Upper lobe of right lung (tissue), 1 donor: ENCODE results near the gene LARGE1. TPM values are rescaled to one million over a fixed set of nuclear protein-coding genes. Genes with fewer than 3 reads are reported as not detected.

Source experiments
- ATAC-seq: fragments of 200-7000 bp; cut with Tn5 transposase; one replicate; pipeline ENCODE4 v1.9.1; 2020; ENCODE audit warnings: mild to moderate bottlenecking, moderate library complexity
- DNase-seq: peaks from one replicate; pipeline ENCODE4 v3.0.0-alpha.2; 2020
- H3K27ac ChIP-seq: fragments of 200-600 bp; one replicate; pipeline ENCODE4 v1.8.0; 2022
- H3K27me3 ChIP-seq: fragments of 200-600 bp; one replicate; pipeline ENCODE4 v1.8.0; 2022; ENCODE audit warnings: mild to moderate bottlenecking
- H3K36me3 ChIP-seq: fragments of 200-600 bp; one replicate; pipeline ENCODE4 v1.8.0; 2022
- H3K4me1 ChIP-seq: fragments of 200-600 bp; one replicate; pipeline ENCODE4 v1.8.0; 2022
- H3K4me3 ChIP-seq: fragments of 200-600 bp; one replicate; pipeline ENCODE4 v1.8.0; 2022; ENCODE audit warnings: mild to moderate bottlenecking
- H3K9me3 ChIP-seq: fragments of 200-600 bp; one replicate; pipeline ENCODE4 v1.8.0; 2022
- CTCF ChIP-seq: fragments of 200-600 bp; IDR thresholded peaks from one replicate; pipeline ENCODE4 v1.8.0; 2022; ENCODE audit warnings: antibody characterized with exemption
- intact Hi-C: fragments of 100-400 bp; cut with DNase I; formaldehyde crosslinking; loops from one replicate; pipeline ENCODE4 v1.11.0; 2022
- total RNA-seq: library from RNA; stranded (reverse); fragmentation: NEBNext Ultra II Directional; extraction: Animal tissue kit (Norgen Biotek cat#: 25700); gene quantifications from one replicate; pipeline ENCODE4 v1.2.1, GENCODE V29; 2021
- donor health status: DM: no; HTN: yes; CAD: no; lungs with severe emphysema.

LARGE1 gene
- total RNA-seq, 1 donor from 2014 or later, result 33.5 TPM

GRCh38 chr22:33653532-33654063, 266.7 kb downstream of the LARGE1 start:
- TF ChIP-seq CTCF, result no peak
- Histone ChIP-seq H3K4me3 (no peak overlapping the region), H3K4me1 (no peaks in the 10 kb centered on the region), H3K27me3 (no peaks in the 10 kb centered on the region), H3K9me3 (no peaks in the 10 kb centered on the region), H3K27ac (no peak overlapping the region), H3K36me3 (peaks cover 5% of the 10 kb centered on the region)
- no peak for DNase-seq
- intact Hi-C loops, result no loop called here
- no peak for ATAC-seq

- ATAC-seq (no peak), DNase-seq (no peak)
- Histone ChIP-seq H3K36me3 (peaks cover 5% of the 10 kb centered on the region), H3K27ac (no peak overlapping the region), H3K4me1 (no peaks in the 10 kb centered on the region), H3K27me3 (no peaks in the 10 kb centered on the region), H3K9me3 (no peaks in the 10 kb centered on the region), H3K4me3 (no peak overlapping the region)
- intact Hi-C loops, result no loop called here
- TF ChIP-seq CTCF, result no peak
Observed at GRCh38 chr22:33652615-33653014, 267.7 kb downstream of the LARGE1 start.

GRCh38 chr22:33650244-33650643, 270.0 kb downstream of the LARGE1 start:
- no peak for TF ChIP-seq CTCF
- intact Hi-C loops, result no loop called here
- Histone ChIP-seq H3K36me3 (peaks cover 5% of the 10 kb centered on the region), H3K27ac (no peak overlapping the region), H3K9me3 (no peaks in the 10 kb centered on the region), H3K27me3 (no peaks in the 10 kb centered on the region), H3K4me1 (no peaks in the 10 kb centered on the region), H3K4me3 (no peak overlapping the region)
- peak; percentile 30 for ATAC-seq
- no peak for DNase-seq

- ATAC-seq (no peak), DNase-seq (no peak)
- Histone ChIP-seq H3K4me3 (no peak overlapping the region), H3K27ac (no peak overlapping the region), H3K27me3 (no peaks in the 10 kb centered on the region), H3K9me3 (no peaks in the 10 kb centered on the region), H3K36me3 (peaks cover 5% of the 10 kb centered on the region), H3K4me1 (no peaks in the 10 kb centered on the region)
- no peak for TF ChIP-seq CTCF
- intact Hi-C loops, result no loop called here
Observed at GRCh38 chr22:33648478-33648877, 271.8 kb downstream of the LARGE1 start.

- no peaks in the 10 kb centered on the region for H3K36me3 ChIP-seq
- DNase-seq (no peak), ATAC-seq (no peak)
- H3K9me3 ChIP-seq, result no peaks in the 10 kb centered on the region
- H3K4me3 ChIP-seq, result no peak overlapping the region
- no peaks in the 10 kb centered on the region for H3K27me3 ChIP-seq
- H3K4me1 ChIP-seq, result no peaks in the 10 kb centered on the region
- H3K27ac ChIP-seq, result no peak overlapping the region
- no peak for TF ChIP-seq CTCF
- intact Hi-C loops, result no loop called here
Observed at GRCh38 chr22:33640900-33641299, 279.4 kb downstream of the LARGE1 start.

- Histone ChIP-seq H3K9me3 (no peaks in the 10 kb centered on the region), H3K27me3 (no peaks in the 10 kb centered on the region), H3K4me3 (no peak overlapping the region), H3K4me1 (no peaks in the 10 kb centered on the region), H3K36me3 (no peaks in the 10 kb centered on the region), H3K27ac (no peak overlapping the region)
- intact Hi-C loops, result no loop called here
- TF ChIP-seq CTCF, result no peak
- DNase-seq (no peak), ATAC-seq (no peak)
Observed at GRCh38 chr22:33639588-33640254, 280.6 kb downstream of the LARGE1 start.
